Omental fat pad (tissue), 4 donors: ENCODE results near the gene NT5C2. TPM values are rescaled to one million over a fixed set of nuclear protein-coding genes. Genes with fewer than 3 reads are reported as not detected.
"Not testable (repeated sequence)": the region's sequence is repeated elsewhere in the genome, so short reads cannot be mapped to it uniquely, and the experiment has no call there.

Experiments used
- ATAC-seq: fragments of 150-250 bp; one replicate; pipeline ENCODE4 v1.9.1; 2016; ENCODE audit warnings: mild to moderate bottlenecking, moderate library complexity; ENCODE audit not compliant: low FRiP score
- DNase-seq: peaks from one replicate; pipeline ENCODE4 v3.0.0-alpha.2; 2019; ENCODE audit warnings: low spot score
- CTCF ChIP-seq, 3 donors: fragments of 450-650 bp; IDR thresholded peaks; one replicate each; pipeline ENCODE4 v1.5.1; 2016 to 2017; ENCODE audit warnings: antibody characterized with exemption in 3 of 3, mild to moderate bottlenecking in 3 of 3, moderate library complexity in 2 of 3
- total RNA-seq, 4 donors: library from RNA; depleted of rRNA; stranded (reverse); fragments of >200 nt; gene quantifications; one replicate each; pipeline ENCODE4 v1.1.0, GENCODE V29; 2016

NT5C2 gene
- total RNA-seq, 4 donors from 2014 or later: 46.9 to 94.6 (median 62.8) TPM

GRCh38 chr10:103145046-103145445 is 48.0 kb downstream of the NT5C2 start:
- DNase-seq (no peak), ATAC-seq (no peak)
- no peak for TF ChIP-seq CTCF (IDR thresholded peaks at IDR 0.05)

DNA sequence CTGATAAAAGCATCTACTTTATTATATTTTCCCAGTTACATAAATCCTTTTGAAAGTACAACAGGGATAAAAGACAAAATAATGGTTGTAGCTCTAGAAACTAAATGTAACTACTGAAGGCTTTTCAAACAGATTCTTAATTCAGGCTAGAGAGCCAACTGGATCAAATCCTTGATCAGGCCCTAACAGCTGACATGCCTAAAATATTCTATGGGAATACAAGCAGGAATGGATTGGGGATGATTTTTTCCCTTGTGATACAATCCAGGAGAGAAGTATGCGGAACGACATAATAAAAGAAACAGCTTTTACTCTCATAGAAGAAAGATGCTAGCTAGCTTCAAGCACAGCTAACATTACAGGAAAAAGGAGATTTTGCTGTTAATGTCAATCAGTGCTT is 49.0 kb downstream of the NT5C2 start:
- no peak for DNase-seq
- ATAC-seq: no peak

DNA sequence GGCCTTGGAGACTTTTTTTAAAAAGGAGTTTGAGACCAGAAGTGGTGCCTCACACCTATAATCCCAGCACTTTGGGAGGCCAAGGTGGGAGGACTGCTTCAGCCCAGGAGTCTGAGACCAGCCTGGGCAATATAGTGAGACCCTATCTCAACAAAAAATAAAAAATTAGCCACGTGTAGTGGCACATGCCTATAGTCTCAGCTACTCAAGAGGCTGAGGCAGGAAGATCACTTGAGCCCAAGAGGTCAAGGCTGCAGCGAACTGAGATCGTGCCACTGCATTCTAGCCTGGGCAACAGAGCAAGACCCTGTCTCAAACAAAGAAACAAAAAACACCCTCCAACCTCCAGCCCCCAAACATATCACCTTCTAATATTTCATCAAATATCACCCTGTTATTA is 49.4 kb downstream of the NT5C2 start:
- ATAC-seq, DNase-seq: not testable (repeated sequence)

More for the DNA sequence above, 49.0 kb downstream of the NT5C2 start:
- TF ChIP-seq CTCF (IDR thresholded peaks at IDR 0.05): no peak

GRCh38 chr10:103141950-103142349 is 51.1 kb downstream of the NT5C2 start:
- no peak for ATAC-seq
- no peak for TF ChIP-seq CTCF (IDR thresholded peaks at IDR 0.05)

DNA sequence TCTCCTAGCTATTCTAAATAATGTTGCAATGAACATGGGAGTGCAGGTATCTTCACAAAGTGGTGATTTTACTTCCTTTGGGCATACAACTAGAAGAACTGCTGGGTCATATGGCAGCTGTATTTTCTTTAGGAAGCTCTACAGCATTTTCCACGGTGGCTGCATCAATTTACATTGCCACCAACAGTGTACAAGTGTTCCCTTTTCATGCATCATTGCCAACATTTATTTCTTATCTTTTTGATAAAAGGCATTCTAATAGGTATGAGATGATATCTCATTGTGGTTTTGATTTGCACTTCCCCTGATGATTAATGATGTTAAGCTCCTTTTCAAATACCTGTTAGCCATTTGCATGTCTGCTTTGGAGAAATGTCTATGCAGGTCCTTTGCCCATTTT is 52.6 kb downstream of the NT5C2 start:
- no peak for ATAC-seq
- TF ChIP-seq CTCF (IDR thresholded peaks at IDR 0.05): no peak

More at GRCh38 chr10:103141950-103142349, 51.1 kb downstream of the NT5C2 start:
- no peak for DNase-seq

DNA sequence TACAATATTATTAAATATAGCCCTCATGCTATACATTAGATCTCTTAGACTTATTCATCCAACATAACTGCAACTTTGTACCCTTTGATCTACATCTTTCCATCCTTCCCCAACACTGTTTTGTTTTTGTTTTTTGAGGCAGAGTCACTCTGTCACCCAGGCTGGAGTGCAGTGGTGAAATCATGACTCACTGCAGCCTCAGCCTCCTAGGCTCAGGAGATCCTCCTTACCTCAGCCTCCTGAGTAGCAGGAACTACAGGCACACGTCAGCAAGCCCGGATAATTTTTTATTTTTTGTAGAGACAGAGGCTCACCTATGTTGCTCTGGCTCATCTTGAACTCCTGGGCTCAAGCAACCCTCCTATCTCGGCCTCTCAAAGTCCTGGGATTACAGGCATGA is 53.3 kb downstream of the NT5C2 start:
- ATAC-seq (no peak), DNase-seq (no peak)
- no peak for TF ChIP-seq CTCF (IDR thresholded peaks at IDR 0.05)

More for the DNA sequence above, 52.6 kb downstream of the NT5C2 start:
- no peak for DNase-seq

DNA sequence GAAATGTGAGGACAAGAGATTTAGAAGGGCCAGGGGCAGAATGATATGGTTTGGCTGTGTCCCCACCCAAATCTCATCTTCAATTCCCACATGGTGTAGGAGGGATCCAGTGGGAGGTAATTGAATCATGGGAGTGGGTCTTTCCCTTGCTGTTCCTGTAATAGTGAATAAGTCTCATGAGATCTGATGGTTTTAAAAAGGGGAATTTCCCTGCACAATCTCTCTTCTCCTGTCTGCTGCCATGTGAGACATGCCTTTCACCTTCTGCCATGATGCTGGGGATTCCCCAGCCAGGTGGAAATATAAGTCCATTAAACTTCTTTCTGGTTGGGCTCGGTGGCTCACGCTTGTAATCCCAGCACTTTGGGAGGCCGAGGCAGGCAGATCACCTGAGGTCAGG is 57.9 kb downstream of the NT5C2 start:
- not testable (repeated sequence) for DNase-seq, ATAC-seq

DNA sequence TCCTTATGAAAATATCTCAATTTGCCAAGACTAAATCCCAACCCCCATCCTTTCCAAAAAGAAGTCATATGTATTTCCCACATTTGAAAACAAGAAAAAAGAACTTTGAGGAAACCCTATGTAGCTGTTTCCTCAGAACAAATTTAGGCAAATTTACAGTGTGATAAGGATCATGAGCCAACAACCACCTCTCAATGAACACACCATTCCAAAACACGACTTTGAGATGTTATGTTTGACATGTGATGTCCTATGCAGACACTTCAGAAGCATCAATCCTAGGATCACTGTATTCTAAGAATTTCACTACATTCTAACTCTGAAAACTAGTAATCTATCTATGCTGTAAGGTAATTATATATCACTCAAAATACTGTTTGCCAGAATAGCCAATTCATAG is 62.2 kb downstream of the NT5C2 start:
- TF ChIP-seq CTCF (IDR thresholded peaks at IDR 0.05): no peak
- DNase-seq (no peak), ATAC-seq (no peak)

GRCh38 chr10:103130180-103130579 is 62.9 kb downstream of the NT5C2 start:
- ATAC-seq, DNase-seq: not testable (repeated sequence)
